GM10266 (cell line): Measurements from ENCODE around the gene FOXO1.

Experiments
- DNase-seq: peaks from one replicate; pipeline ENCODE4 v3.0.0; 2012; ENCODE audit errors: extremely low spot score
- TF ChIP-seq, protein P1 (sequence below): IDR thresholded peaks from 2 replicates; pipeline ENCODE4 v1.5.1; 2012; ENCODE audit warnings: mild to moderate bottlenecking, low read depth; ENCODE audit not compliant: control insufficient read depth, insufficient read depth; ENCODE audit errors: missing control alignments

Gene FOXO1

GRCh38 chr13:40581277-40581579 lies 85.2 kb downstream of the FOXO1 start:
- DNase-seq: no peak
- TF ChIP-seq, protein P1, sequence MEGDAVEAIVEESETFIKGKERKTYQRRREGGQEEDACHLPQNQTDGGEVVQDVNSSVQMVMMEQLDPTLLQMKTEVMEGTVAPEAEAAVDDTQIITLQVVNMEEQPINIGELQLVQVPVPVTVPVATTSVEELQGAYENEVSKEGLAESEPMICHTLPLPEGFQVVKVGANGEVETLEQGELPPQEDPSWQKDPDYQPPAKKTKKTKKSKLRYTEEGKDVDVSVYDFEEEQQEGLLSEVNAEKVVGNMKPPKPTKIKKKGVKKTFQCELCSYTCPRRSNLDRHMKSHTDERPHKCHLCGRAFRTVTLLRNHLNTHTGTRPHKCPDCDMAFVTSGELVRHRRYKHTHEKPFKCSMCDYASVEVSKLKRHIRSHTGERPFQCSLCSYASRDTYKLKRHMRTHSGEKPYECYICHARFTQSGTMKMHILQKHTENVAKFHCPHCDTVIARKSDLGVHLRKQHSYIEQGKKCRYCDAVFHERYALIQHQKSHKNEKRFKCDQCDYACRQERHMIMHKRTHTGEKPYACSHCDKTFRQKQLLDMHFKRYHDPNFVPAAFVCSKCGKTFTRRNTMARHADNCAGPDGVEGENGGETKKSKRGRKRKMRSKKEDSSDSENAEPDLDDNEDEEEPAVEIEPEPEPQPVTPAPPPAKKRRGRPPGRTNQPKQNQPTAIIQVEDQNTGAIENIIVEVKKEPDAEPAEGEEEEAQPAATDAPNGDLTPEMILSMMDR: no peak

DNA sequence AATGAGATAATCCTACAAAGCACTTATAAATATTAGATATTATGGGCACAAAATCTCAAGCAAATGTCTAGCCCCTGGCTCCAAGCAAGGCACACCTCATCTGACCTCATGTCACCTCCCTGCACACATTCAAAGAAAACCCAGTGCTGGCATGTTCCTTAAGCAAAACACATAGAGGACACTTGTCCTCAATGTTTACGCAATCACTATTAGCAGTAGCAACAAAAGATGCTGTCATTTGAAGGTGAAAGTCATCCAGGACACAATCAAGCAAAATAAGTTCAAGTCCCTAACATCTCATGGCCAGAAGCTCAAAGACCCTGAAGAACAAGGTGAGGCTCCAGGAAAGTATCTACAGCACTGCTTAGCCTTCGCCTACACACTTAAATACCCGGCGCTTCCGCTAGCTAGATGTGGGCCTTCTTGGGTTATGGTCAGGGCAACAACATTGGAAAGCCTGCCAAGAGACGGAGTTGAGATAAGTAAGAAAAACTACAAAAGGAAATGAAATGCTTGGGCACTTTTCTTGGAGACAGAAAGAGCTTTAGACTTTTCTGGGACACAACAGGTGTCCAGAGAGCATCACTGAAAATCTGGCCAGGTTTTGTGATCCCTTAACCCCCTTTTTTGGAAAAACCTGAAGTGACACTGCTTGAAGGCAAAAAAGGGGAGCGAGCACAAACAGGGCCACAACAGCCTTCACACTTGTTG lies 85.7 kb downstream of the FOXO1 start:
- DNase-seq: no peak
- TF ChIP-seq, protein P1: no peak

DNA sequence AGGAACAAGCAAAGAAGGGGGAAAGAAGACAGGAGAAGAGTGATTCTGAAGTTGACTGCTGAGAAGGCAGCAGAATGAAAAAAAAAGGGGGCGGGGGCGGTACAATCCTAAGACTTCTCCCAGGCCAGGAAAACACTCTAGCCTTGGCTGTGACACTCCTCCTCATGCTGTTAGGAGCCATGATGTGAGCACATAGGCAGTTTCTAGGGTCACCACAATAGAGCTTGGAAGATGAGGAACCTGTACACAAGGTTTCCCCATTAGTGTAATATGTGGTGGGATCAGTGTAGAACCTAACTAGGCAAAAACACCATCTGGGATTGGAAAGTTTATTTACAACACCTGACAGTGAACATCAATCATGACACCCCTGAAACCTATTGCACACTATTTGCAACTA lies 86.9 kb downstream of the FOXO1 start:
- TF ChIP-seq, protein P1: no peak
- no peak for DNase-seq

GRCh38 chr13:40578055-40578454 lies 88.4 kb downstream of the FOXO1 start:
- TF ChIP-seq, protein P1: no peak
- no peak for DNase-seq

- TF ChIP-seq, protein P1: no peak
- no peak for DNase-seq
Observed at GRCh38 chr13:40576369-40576768, 90.1 kb downstream of the FOXO1 start.

- TF ChIP-seq, protein P1: no peak
- no peak for DNase-seq
Observed at GRCh38 chr13:40572961-40573360, 93.5 kb downstream of the FOXO1 start.

DNA sequence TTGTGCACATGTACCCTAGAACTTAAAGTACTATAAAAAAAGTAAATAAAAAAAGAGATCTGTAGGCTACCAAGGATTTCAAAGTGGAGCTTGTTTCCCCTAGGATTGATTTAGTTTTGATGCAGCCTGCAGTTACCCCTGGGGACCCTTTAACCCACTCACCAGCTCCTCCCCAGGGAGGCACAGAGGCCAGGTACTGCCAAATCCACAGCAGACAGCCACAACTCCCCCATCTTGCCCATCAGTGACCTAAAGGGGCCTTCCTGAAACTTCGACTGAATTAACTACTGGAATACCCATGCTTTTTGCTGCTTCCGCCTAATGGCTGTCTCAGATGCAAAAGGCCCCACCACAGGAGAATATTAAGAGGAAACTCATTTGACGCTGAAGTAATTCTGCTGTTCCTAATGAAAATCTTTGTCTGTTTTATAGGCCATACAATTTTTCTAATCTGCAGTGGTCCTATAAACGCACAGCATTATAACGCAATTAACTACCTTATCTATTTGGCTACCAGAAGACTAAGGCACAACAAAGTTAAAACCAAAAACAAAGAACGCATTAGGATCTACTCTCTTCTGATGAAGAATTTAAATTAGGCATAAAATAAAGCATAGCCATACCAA lies 95.0 kb downstream of the FOXO1 start:
- no peak for DNase-seq

More for the DNA sequence above, 95.0 kb downstream of the FOXO1 start:
- TF ChIP-seq, protein P1: no peak
